HCT116 (cell line): ENCODE measurements around the gene SLC47A2. TPM values are rescaled to one million over a fixed set of nuclear protein-coding genes. Genes with fewer than 3 reads are reported as not detected.

ENCODE experiments used
- ATAC-seq: fragments of 200-7000 bp; cut with Tn5 transposase; 2 replicates; pipeline ENCODE4 v1.9.1; 2020; ENCODE audit warnings: mild to moderate bottlenecking, moderate library complexity
- BruUV-seq: library from RNA; stranded (reverse); fragments of 400-500 nt; replicated peaks from 2 replicates; lab custom pipeline; 2021; lab: Mats Ljungman, UMichigan
- CTCF ChIA-PET: fragments of 300-600 bp; sonication (Branson Sonifier 250); formaldehyde crosslinking; loops from one replicate; lab custom pipeline; 2021; ENCODE audit warnings: antibody characterized with exemption; lab: Charles Lee
- POLR2A ChIA-PET: fragments of 300-600, 350-600 bp; sonication (Branson Sonifier 250); formaldehyde crosslinking; loops from one replicate; lab custom pipeline; 2021; ENCODE audit warnings: antibody characterized with exemption; lab: Charles Lee
- RAD21 ChIA-PET, 2 experiments: fragments of 300-600 bp; sonication (Branson Sonifier 250); formaldehyde crosslinking; loops; one replicate each; lab custom pipeline; 2023; ENCODE audit warnings: low total read pairs in 2 of 2; ENCODE audit not compliant: uncharacterized antibody in 2 of 2, unreplicated experiment in 2 of 2, low non-redundant PET in 1 of 2; lab: Charles Lee
- DNase-seq: peaks from one replicate; pipeline ENCODE4 v3.0.0-alpha.2; 2010; ENCODE audit warnings: low read depth, low spot score
- H2AFZ ChIP-seq: fragments of 200-600 bp; shearing (Covaris generic), sonication (generic); 2 replicates; pipeline ENCODE4 v1.6.1; 2017; ENCODE audit warnings: low read depth, mixed run types, mixed read lengths, antibody characterized with exemption, low read length; ENCODE audit not compliant: poor library complexity, severe bottlenecking
- H3K27ac ChIP-seq: 2 replicates; pipeline ENCODE4 v1.5.1; 2012; ENCODE audit warnings: low read depth, low read length
- H3K27me3 ChIP-seq: fragments of 200-600 bp; sonication (generic); 2 replicates; pipeline ENCODE4 v1.6.1; 2016; ENCODE audit warnings: mixed run types, low read length, mixed read lengths; ENCODE audit not compliant: insufficient read depth
- H3K36me3 ChIP-seq, 2 experiments: fragments of 200-500 bp in 1 of 2; fragments of 200-600 bp in 1 of 2; sonication (Bioruptor generic) in 1 of 2; sonication (generic) in 1 of 2; 2 replicates each; pipeline versions ENCODE4 v1.5.1 to v1.6.1; 2014 to 2016; ENCODE audit warnings: low read length in 2 of 2, inconsistent platforms in 1 of 2, mixed read lengths in 1 of 2, mixed run types in 1 of 2; ENCODE audit not compliant: insufficient read depth in 2 of 2, control insufficient read depth in 1 of 2
- H3K4me1 ChIP-seq, 2 experiments: fragments of 200-600 bp in 1 of 2; sonication (generic) in 1 of 2; 2 replicates each; pipeline versions ENCODE4 v1.5.1 to v1.6.1; 2012 to 2017; ENCODE audit warnings: low read length in 2 of 2, inconsistent platforms in 1 of 2, mild to moderate bottlenecking in 1 of 2, mixed read lengths in 1 of 2, mixed run types in 1 of 2, moderate library complexity in 1 of 2; ENCODE audit not compliant: insufficient read depth in 2 of 2, control insufficient read depth in 1 of 2
- H3K4me2 ChIP-seq: fragments of 200-600 bp; sonication (generic); 2 replicates; pipeline ENCODE4 v1.6.1; 2017; ENCODE audit warnings: mixed run types, low read length, mixed read lengths
- H3K4me3 ChIP-seq, 2 experiments: fragments of 200-600 bp in 1 of 2; sonication (generic) in 1 of 2; replicated peaks in 1 of 2; 2 replicates each; pipeline ENCODE4 v1.5.1; 2011 to 2016; ENCODE audit warnings: low read length in 2 of 2, control low read depth in 1 of 2, low read depth in 1 of 2, mild to moderate bottlenecking in 1 of 2, mixed read lengths in 1 of 2, mixed run types in 1 of 2
- H3K79me2 ChIP-seq: fragments of 200-600 bp; sonication (generic); 2 replicates; pipeline ENCODE4 v1.6.1; 2017; ENCODE audit warnings: mild to moderate bottlenecking, mixed run types, low read length, moderate library complexity, mixed read lengths; ENCODE audit not compliant: insufficient read depth
- H3K9ac ChIP-seq: fragments of 200-600 bp; sonication (generic); 2 replicates; pipeline ENCODE4 v1.6.1; 2016; ENCODE audit warnings: low read length, mixed read lengths
- H3K9me2 ChIP-seq: fragments of 200-600 bp; sonication (generic), shearing (Covaris generic); 2 replicates; pipeline ENCODE4 v1.6.1; 2017; ENCODE audit warnings: mixed run types, mild to moderate bottlenecking, moderate library complexity; ENCODE audit not compliant: insufficient read depth
- H3K9me3 ChIP-seq, 2 experiments: fragments of 200-500 bp in 1 of 2; fragments of 200-600 bp in 1 of 2; sonication (Bioruptor generic) in 1 of 2; sonication (generic) in 1 of 2; 2 replicates each; pipeline ENCODE4 v1.6.1; 2014 to 2017; ENCODE audit warnings: low read length in 2 of 2, mixed read lengths in 2 of 2, inconsistent platforms in 1 of 2, low read depth in 1 of 2, mild to moderate bottlenecking in 1 of 2, mixed run types in 1 of 2, moderate library complexity in 1 of 2; ENCODE audit not compliant: control insufficient read depth in 1 of 2, insufficient read depth in 1 of 2
- H4K20me1 ChIP-seq: fragments of 200-600 bp; sonication (generic), shearing (Covaris generic); 2 replicates; pipeline ENCODE4 v1.6.1; 2017; ENCODE audit warnings: mixed run types, mild to moderate bottlenecking, moderate library complexity; ENCODE audit not compliant: insufficient read depth
- ATF3 ChIP-seq: IDR thresholded peaks from 2 replicates; pipeline ENCODE4 v1.6.1; 2012
- CEBPB ChIP-seq: IDR thresholded peaks from 2 replicates; pipeline ENCODE4 v1.6.1; 2012; ENCODE audit warnings: low read depth
- CTCF ChIP-seq, 3 experiments: fragments of 200-600 bp in 1 of 3; sonication (generic) in 1 of 3; IDR thresholded peaks in 2 of 3; conservative IDR thresholded peaks in 1 of 3; 2 replicates each; pipeline ENCODE4 v1.5.1; 2012 to 2017; ENCODE audit warnings: low read depth in 2 of 3, low read length in 2 of 3, antibody characterized with exemption in 1 of 3, borderline replicate concordance in 1 of 3, control low read depth in 1 of 3, mild to moderate bottlenecking in 1 of 3, mixed read lengths in 1 of 3, mixed run types in 1 of 3, moderate library complexity in 1 of 3; ENCODE audit not compliant: insufficient read depth in 1 of 3
- EGR1 ChIP-seq: IDR thresholded peaks from 2 replicates; pipeline ENCODE4 v1.6.1; 2012; ENCODE audit warnings: low read depth
- EZH2 ChIP-seq: fragments of 200-600 bp; sonication (generic); IDR thresholded peaks from 2 replicates; pipeline ENCODE4 v1.6.1; 2017; ENCODE audit warnings: antibody characterized with exemption, mixed run types
- EZH2phosphoT487 ChIP-seq: fragments of 200-600 bp; IDR thresholded peaks from 2 replicates; pipeline ENCODE4 v1.6.1; 2018; ENCODE audit warnings: antibody characterized with exemption, borderline replicate concordance
- JUND ChIP-seq: IDR thresholded peaks from 2 replicates; pipeline ENCODE4 v1.6.1; 2012
- POLR2A ChIP-seq: IDR thresholded peaks from 2 replicates; pipeline ENCODE4 v1.7.0; 2011; ENCODE audit warnings: borderline replicate concordance; ENCODE audit not compliant: insufficient read depth, insufficient read length; ENCODE audit errors: extremely low read depth
- RAD21 ChIP-seq: IDR thresholded peaks from 2 replicates; pipeline ENCODE4 v1.6.1; 2012; ENCODE audit warnings: low read depth, mild to moderate bottlenecking
- REST ChIP-seq: IDR thresholded peaks from 2 replicates; pipeline ENCODE4 v1.6.1; 2012; ENCODE audit warnings: low read depth
- SIN3A ChIP-seq: IDR thresholded peaks from 2 replicates; pipeline ENCODE4 v1.6.1; 2012; ENCODE audit warnings: low read depth
- SRF ChIP-seq: IDR thresholded peaks from 2 replicates; pipeline ENCODE4 v1.6.1; 2012; ENCODE audit warnings: low read depth
- TCF7L2 ChIP-seq: IDR thresholded peaks from 2 replicates; pipeline ENCODE4 v1.7.0; 2011; ENCODE audit warnings: borderline replicate concordance, inconsistent platforms; ENCODE audit not compliant: insufficient read depth, insufficient read length; ENCODE audit errors: extremely low read depth
- YY1 ChIP-seq: IDR thresholded peaks from 2 replicates; pipeline ENCODE4 v1.6.1; 2011; ENCODE audit warnings: low read length, low read depth, moderate library complexity, mild to moderate bottlenecking; ENCODE audit not compliant: insufficient replicate concordance; ENCODE audit errors: extremely low read depth
- ZBTB33 ChIP-seq: IDR thresholded peaks from 2 replicates; pipeline ENCODE4 v1.6.1; 2011; ENCODE audit warnings: mild to moderate bottlenecking, low read length, moderate library complexity; ENCODE audit not compliant: insufficient replicate concordance; ENCODE audit errors: extremely low read depth
- ZFX ChIP-seq: fragments of 450-650 bp; IDR thresholded peaks from 2 replicates; pipeline ENCODE4 v1.6.1; 2017
- ZNF274 ChIP-seq: fragments of 200-500 bp; sonication (Bioruptor generic); IDR thresholded peaks from 2 replicates; pipeline ENCODE4 v1.6.1; 2014; ENCODE audit warnings: mild to moderate bottlenecking, low read depth, low read length, inconsistent platforms
- intact Hi-C: fragments of 100-400 bp; cut with micrococcal nuclease; formaldehyde crosslinking; loops from 2 replicates; pipeline ENCODE4 v1.10.0; 2022
- total RNA-seq: library from RNA; stranded (reverse); gene quantifications from one replicate; pipeline ENCODE4 v1.2.1, GENCODE V29; 2021; ENCODE audit not compliant: unreplicated experiment

Gene SLC47A2
- total RNA-seq, 1 experiment from 2014 or later, result not detected

- ChIA-PET CTCF (no interaction called here), POLR2A (interaction anchor here (0.7 kb wide), 1 partner anchor 27 kb away, joined by 3 read pairs; no protein-coding TSS in a partner anchor), RAD21 (interaction anchor here in 1 of 2 experiments (1.1 kb wide), 1 partner anchor 83 kb away, joined by 3 read pairs; no protein-coding TSS in a partner anchor)
- Histone ChIP-seq H3K4me3 (no peak overlapping the region), H3K9ac (no peak overlapping the region), H3K9me2 (no peaks in the 10 kb centered on the region), H3K27ac (no peak overlapping the region), H4K20me1 (no peaks in the 10 kb centered on the region), H3K27me3 (no peaks in the 10 kb centered on the region), H2AFZ (no peak overlapping the region), H3K9me3 (no peaks in the 10 kb centered on the region), H3K79me2 (no peaks in the 10 kb centered on the region), H3K36me3 (peaks cover 13 to 18% of the 10 kb centered on the region in 2 experiments), H3K4me2 (no peak overlapping the region), H3K4me1 (no peaks in the 10 kb centered on the region)
- TF ChIP-seq REST (no peak), ZBTB33 (no peak), EGR1 (no peak), RAD21 (no peak), EZH2phosphoT487 (no peak), TCF7L2 (no peak), EZH2 (no peak), ZNF274 (no peak), SRF (no peak), ZFX (no peak), SIN3A (no peak), POLR2A (no peak), JUND (no peak), CEBPB (no peak), ATF3 (no peak), YY1 (no peak), CTCF (IDR thresholded peaks at IDR 0.05 in 2 of 3, conservative IDR thresholded peaks at IDR 0.05 in 1 of 3; ENCODE audit: borderline replicate concordance in 1 of 3, insufficient read depth in 1 of 3, low read depth in 2 of 3, low read length in 2 of 3) (no peak)
- no peak for DNase-seq
- intact Hi-C loops, result no loop called here
- BruUV-seq, result no TSS peak
- no peak for ATAC-seq
Measured at GRCh38 chr17:19670908-19671307, 45.5 kb downstream of the SLC47A2 start.
